ENCODE data around the gene RBFOX2. TPM values are rescaled to one million over a fixed set of nuclear protein-coding genes. Genes with fewer than 3 reads are reported as not detected.

The RBFOX2 gene
- total and polyA plus RNA-seq, 2 of the 13 experiments (the other 11 are each of a cell fraction or from before 2014, with no cell fraction given), result 37.3 to 40.4 TPM

DNA sequence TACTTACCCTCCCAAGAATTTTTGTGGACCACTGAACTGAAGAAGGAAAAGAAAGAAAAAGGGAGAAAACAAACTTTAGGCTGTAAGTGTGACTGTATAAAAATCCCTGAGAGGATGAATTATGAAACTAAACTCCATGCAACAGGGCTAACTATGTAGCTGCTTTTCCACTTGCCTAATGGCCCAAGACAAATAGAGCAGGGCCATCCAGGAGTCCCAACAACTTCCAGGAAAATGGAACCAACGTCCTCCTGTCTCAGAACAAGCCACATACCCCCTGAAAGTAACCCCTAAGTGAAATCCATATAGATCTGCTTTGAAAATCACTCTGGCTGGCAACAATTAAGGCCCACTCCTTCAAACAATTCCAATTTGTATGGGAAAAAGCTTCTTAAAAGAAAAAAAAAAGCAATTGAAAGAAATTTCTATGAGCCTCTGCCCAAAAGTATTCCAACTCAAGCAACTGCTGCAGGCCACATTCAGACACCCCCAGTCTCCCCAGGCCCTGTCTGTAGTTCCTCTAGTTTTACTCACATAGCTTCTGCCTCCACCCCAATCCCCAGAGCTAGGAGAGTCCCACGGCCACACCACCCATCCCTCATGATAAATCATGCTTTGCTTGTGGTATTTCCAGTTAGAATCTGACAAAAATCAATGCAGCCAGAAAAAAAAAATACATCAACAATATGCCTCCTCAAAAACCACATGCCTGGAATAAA, 12.7 kb downstream of the RBFOX2 start (continued):
- TF ChIP-seq TGIF2 (CRISPR knock-in tag; IDR thresholded peaks at IDR 0.05), result no peak

DNA sequence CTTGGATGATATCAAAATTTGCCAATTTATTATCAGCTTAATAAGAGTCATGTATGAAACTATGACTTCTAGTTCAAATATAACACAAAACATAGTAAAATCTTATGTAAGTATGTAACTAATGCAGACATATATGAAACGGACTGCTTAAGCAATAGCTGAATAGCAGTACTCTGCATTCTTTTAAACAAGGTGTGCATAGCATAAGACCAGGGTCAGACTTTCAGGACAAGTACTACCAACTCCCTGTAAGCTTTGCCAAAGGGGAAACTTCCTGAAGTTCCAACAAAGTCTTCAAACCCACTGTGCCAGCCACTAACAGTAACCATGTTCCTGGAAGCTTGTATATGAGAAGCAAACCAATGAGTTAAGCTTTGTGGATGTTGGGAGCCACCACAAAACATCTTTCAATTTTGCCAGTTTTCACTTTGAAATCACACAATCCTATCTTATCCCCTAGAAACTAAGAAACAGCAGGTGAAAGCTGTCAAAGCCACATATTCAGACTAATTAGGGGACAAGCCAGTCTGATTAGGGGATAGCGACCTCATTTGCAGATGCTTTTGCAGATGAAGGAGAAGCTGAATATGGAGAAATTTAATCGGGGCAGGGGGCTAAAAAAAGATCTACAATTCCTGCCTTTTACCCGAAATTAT, 13.3 kb downstream of the RBFOX2 start:
- H2AFZ ChIP-seq (ENCODE audit: low read length), result no peak overlapping the region
- no peak overlapping the region for H3K9ac ChIP-seq (ENCODE audit: insufficient read depth, low read depth, low read length)
- no peaks in the 10 kb centered on the region; the same call in 1 of the 2 replicates for H4K20me1 ChIP-seq (ENCODE audit: insufficient read depth, low read length)
- no peaks in the 10 kb centered on the region for H3K9me3 ChIP-seq (ENCODE audit: low read length)
- CTCF ChIA-PET (ENCODE audit: low intra/inter-chr PET ratio, low total read pairs), result no interaction called here
- no peak for ATAC-seq
- no peak overlapping the region for H3K4me2 ChIP-seq (ENCODE audit: low read depth, low read length)
- H3K79me2 ChIP-seq (ENCODE audit: insufficient read depth, low read length), result peaks cover 71% of the 10 kb centered on the region
- peaks cover 37% of the 10 kb centered on the region for H3K4me1 ChIP-seq (ENCODE audit: insufficient read depth, low read length)
- WGBS (ENCODE audit: low lambda C conversion rate), result 89% methylated on average over 4 of the region's 4 CpGs
- in situ Hi-C loops (cut with HindIII; ENCODE audit: extremely low pct_ligation_motif_present, low pct_unique_long_range_greater_than_20kb), result no loop called here
- no peak for TF ChIP-seq HNRNPK (IDR thresholded peaks at IDR 0.05; ENCODE audit: low read depth, low read length, poor library complexity, severe bottlenecking)
- no peak for TF ChIP-seq HDAC6 (IDR thresholded peaks at IDR 0.05; ENCODE audit: low read depth, low read length)
- no peak for TF ChIP-seq ATF7-NPFF (CRISPR knock-in tag; IDR thresholded peaks at IDR 0.05; ENCODE audit: low read depth)
- TF ChIP-seq ZNF296 (CRISPR knock-in tag; conservative IDR thresholded peaks at IDR 0.05), result no peak
- TF ChIP-seq ZNF234 (CRISPR knock-in tag; conservative IDR thresholded peaks at IDR 0.05), result no peak
- TF ChIP-seq MIER2 (CRISPR knock-in tag; IDR thresholded peaks at IDR 0.05), result no peak
- TF ChIP-seq, protein P1, sequence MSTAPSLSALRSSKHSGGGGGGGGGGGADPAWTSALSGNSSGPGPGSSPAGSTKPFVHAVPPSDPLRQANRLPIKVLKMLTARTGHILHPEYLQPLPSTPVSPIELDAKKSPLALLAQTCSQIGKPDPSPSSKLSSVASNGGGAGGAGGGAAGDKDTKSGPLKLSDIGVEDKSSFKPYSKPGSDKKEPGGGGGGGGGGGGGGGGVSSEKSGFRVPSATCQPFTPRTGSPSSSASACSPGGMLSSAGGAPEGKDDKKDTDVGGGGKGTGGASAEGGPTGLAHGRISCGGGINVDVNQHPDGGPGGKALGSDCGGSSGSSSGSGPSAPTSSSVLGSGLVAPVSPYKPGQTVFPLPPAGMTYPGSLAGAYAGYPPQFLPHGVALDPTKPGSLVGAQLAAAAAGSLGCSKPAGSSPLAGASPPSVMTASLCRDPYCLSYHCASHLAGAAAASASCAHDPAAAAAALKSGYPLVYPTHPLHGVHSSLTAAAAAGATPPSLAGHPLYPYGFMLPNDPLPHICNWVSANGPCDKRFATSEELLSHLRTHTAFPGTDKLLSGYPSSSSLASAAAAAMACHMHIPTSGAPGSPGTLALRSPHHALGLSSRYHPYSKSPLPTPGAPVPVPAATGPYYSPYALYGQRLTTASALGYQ (CRISPR knock-in tag; IDR thresholded peaks at IDR 0.05), result no peak
- TF ChIP-seq GABPB1 (CRISPR knock-in tag; IDR thresholded peaks at IDR 0.05), result no peak
- TF ChIP-seq ZNF350 (CRISPR knock-in tag; IDR thresholded peaks at IDR 0.05; ENCODE audit: borderline replicate concordance, low read depth), result no peak
- no peak for TF ChIP-seq KDM2A (CRISPR knock-in tag; IDR thresholded peaks at IDR 0.05; ENCODE audit: borderline replicate concordance, low read depth)
- no peak for TF ChIP-seq FIP1L1 (IDR thresholded peaks at IDR 0.05; ENCODE audit: borderline replicate concordance, insufficient read depth, low read depth, low read length)
- TF ChIP-seq, protein P2, sequence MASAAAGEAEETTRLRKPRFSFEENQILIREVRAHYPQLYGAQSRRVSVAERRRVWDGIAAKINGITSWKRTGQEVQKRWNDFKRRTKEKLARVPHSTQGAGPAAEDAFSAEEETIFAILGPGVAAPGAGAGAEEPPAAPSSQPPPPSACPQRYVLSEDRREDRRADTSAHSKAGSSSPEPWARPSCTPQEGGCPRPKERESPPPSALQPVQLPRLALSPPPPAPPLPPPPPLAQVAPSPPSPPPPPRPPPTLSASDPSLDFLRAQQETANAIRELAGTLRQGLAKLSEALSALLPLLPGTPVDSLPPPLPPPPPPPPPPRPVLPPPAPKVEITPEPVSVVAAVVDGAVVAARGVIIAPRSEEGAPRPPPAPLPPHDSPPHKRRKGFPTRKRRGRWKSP (CRISPR knock-in tag; IDR thresholded peaks at IDR 0.05), result no peak
- no peak for TF ChIP-seq NCOA2 (CRISPR knock-in tag; IDR thresholded peaks at IDR 0.05)
- no peak for TF ChIP-seq DR1 (CRISPR knock-in tag; IDR thresholded peaks at IDR 0.05)
- no peak for TF ChIP-seq RFX3 (CRISPR knock-in tag; IDR thresholded peaks at IDR 0.05)
- BruUV-seq (replicated peaks), result no TSS peak
- POLR2A ChIA-PET, result interaction anchor here (0.8 to 2.6 kb wide), 2 partner anchors 13 to 18 kb away, joined by 3 to 13 read pairs; partner anchors contain the start of gene RBFOX2
- H3K27me3 ChIP-seq (ENCODE audit: control insufficient read depth in 1 of 2, insufficient read depth in 2 of 2, low read length in 2 of 2), result no peaks in the 10 kb centered on the region
- H3K36me3 ChIP-seq (replicated peaks in 1 of 2; ENCODE audit: control insufficient read depth in 1 of 2, insufficient read depth in 2 of 2, low read length in 2 of 2), result no peaks in the 10 kb centered on the region
- no peak for FAIRE-seq
- DNase-seq (ENCODE audit: low spot score), result no peak
- no peak overlapping the region for H3K27ac ChIP-seq (ENCODE audit: extremely low read length, insufficient read depth, low read length)
- intact Hi-C loops (cut with micrococcal nuclease; ENCODE audit: unreplicated experiment), result no loop called here
- H3K4me3 ChIP-seq (replicated peaks in 1 of 3; ENCODE audit: insufficient read depth in 1 of 3, low read depth in 2 of 3, low read length in 3 of 3), result no peak overlapping the region
